HepG2 (cell line): Measurements from ENCODE around the gene PTGR1. TPM values are rescaled to one million over a fixed set of nuclear protein-coding genes. Genes with fewer than 3 reads are reported as not detected.

Source experiments
- ARHGAP35 ChIP-seq: sonication (generic); formaldehyde crosslinking; IDR thresholded peaks from 2 replicates; pipeline ENCODE4 v1.9.0; 2022; ENCODE audit warnings: mild to moderate bottlenecking, inconsistent platforms, moderate library complexity, missing genetic modification reagents, borderline replicate concordance
- MBD4 ChIP-seq: IDR thresholded peaks from 2 replicates; pipeline ENCODE4 v1.6.1; 2012; ENCODE audit warnings: low read length, inconsistent platforms, borderline replicate concordance
- SNAPC4 ChIP-seq: sonication (generic); formaldehyde crosslinking; IDR thresholded peaks from 2 replicates; pipeline ENCODE4 v1.4.0; 2020; ENCODE audit warnings: mild to moderate bottlenecking, missing genetic modification reagents
- polyA plus RNA-seq, 8 experiments: library from polyadenylated mRNA; depleted of rRNA in 3 of 8; stranded (reverse) in 7 of 8; unstranded in 1 of 8; fragments of >200 nt; fragmentation: Illumina TruSeq in 4 of 8; extraction: Trizol in 4 of 8; gene quantifications; 2 replicates each; pipeline versions ENCODE4 v1.2.1 to v1.2.3, GENCODE V29; 2011 to 2016; ENCODE audit warnings: low read depth in 4 of 8, missing spikeins in 1 of 8, mixed read lengths in 1 of 8; ENCODE audit not compliant: insufficient read depth in 1 of 8
- total RNA-seq, 5 experiments: library from RNA; depleted of rRNA; stranded (reverse); fragments of >200 nt; fragmentation: Illumina TruSeq; extraction: Trizol; gene quantifications; 2 replicates each; pipeline ENCODE4 v1.2.3, GENCODE V29; 2016; ENCODE audit warnings: low read depth in 1 of 5
- TF ChIP-seq, protein P1 (sequence below): sonication (generic); formaldehyde crosslinking; IDR thresholded peaks from one replicate; pipeline ENCODE4 v1.5.1; 2020; ENCODE audit warnings: mild to moderate bottlenecking, missing genetic modification reagents; ENCODE audit errors: not compliant biosample characterization
- TF ChIP-seq, protein P2 (sequence below): sonication (generic); formaldehyde crosslinking; IDR thresholded peaks from 2 replicates; pipeline ENCODE4 v1.4.0; 2020; ENCODE audit warnings: missing genetic modification reagents, borderline replicate concordance
- TF ChIP-seq, protein P3 (sequence below): sonication (generic); formaldehyde crosslinking; IDR thresholded peaks from 2 replicates; pipeline ENCODE4 v1.5.0; 2020; ENCODE audit warnings: missing genetic modification reagents, mild to moderate bottlenecking, borderline replicate concordance
- TF ChIP-seq, protein P4 (sequence below): sonication (generic); formaldehyde crosslinking; IDR thresholded peaks from 2 replicates; pipeline ENCODE4 v1.4.0; 2020; ENCODE audit warnings: mild to moderate bottlenecking, missing genetic modification reagents

Gene PTGR1
- total and polyA plus RNA-seq, 2 of the 13 experiments (the other 11 are each of a cell fraction or from before 2014, with no cell fraction given): 6.0 to 15.8 TPM

DNA sequence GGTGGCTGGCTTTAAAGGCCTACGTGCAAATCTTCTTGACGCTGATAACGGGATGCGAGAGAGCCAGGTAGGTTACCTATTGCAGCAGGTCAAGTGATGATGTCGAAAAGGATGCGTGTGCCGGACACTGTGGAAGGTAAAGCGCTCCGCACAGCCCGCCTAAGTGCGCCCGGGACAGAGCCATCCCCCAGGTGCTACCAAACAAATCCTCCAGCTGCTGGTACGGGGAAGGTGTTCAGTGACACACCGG is 31.4 kb upstream of the PTGR1 start (continued):
- TF ChIP-seq, protein P1, sequence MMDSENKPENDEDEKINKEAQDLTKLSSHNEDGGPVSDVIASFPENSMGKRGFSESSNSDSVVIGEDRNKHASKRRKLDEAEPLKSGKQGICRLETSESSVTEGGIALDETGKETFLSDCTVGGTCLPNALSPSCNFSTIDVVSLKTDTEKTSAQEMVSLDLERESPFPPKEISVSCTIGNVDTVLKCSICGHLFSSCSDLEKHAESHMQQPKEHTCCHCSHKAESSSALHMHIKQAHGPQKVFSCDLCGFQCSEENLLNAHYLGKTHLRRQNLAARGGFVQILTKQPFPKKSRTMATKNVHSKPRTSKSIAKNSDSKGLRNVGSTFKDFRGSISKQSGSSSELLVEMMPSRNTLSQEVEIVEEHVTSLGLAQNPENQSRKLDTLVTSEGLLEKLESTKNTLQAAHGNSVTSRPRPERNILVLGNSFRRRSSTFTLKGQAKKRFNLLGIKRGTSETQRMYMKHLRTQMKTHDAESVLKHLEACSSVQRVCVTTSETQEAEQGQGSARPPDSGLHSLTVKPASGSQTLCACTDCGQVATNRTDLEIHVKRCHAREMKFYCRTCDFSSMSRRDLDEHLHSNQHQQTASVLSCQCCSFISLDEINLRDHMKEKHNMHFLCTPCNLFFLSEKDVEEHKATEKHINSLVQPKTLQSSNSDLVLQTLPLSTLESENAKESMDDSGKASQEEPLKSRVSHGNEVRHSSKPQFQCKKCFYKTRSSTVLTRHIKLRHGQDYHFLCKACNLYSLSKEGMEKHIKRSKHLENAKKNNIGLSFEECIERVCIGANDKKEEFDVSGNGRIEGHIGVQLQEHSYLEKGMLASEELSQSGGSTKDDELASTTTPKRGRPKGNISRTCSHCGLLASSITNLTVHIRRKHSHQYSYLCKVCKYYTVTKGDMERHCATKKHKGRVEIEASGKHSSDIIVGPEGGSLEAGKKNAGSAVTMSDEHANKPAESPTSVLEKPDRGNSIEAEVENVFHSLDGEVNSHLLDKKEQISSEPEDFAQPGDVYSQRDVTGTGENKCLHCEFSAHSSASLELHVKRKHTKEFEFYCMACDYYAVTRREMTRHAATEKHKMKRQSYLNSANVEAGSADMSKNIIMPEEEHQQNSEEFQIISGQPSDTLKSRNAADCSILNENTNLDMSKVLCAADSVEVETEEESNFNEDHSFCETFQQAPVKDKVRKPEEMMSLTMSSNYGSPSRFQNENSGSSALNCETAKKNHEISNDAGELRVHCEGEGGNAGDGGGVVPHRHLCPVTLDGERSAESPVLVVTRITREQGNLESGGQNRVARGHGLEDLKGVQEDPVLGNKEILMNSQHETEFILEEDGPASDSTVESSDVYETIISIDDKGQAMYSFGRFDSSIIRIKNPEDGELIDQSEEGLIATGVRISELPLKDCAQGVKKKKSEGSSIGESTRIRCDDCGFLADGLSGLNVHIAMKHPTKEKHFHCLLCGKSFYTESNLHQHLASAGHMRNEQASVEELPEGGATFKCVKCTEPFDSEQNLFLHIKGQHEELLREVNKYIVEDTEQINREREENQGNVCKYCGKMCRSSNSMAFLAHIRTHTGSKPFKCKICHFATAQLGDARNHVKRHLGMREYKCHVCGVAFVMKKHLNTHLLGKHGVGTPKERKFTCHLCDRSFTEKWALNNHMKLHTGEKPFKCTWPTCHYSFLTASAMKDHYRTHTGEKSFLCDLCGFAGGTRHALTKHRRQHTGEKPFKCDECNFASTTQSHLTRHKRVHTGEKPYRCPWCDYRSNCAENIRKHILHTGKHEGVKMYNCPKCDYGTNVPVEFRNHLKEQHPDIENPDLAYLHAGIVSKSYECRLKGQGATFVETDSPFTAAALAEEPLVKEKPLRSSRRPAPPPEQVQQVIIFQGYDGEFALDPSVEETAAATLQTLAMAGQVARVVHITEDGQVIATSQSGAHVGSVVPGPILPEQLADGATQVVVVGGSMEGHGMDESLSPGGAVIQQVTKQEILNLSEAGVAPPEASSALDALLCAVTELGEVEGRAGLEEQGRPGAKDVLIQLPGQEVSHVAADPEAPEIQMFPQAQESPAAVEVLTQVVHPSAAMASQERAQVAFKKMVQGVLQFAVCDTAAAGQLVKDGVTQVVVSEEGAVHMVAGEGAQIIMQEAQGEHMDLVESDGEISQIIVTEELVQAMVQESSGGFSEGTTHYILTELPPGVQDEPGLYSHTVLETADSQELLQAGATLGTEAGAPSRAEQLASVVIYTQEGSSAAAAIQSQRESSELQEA: no peak
- no peak for TF ChIP-seq MBD4
- TF ChIP-seq SNAPC4 (CRISPR knock-in tag): no peak; the same call in 1 of the 2 replicates
- TF ChIP-seq, protein P2, sequence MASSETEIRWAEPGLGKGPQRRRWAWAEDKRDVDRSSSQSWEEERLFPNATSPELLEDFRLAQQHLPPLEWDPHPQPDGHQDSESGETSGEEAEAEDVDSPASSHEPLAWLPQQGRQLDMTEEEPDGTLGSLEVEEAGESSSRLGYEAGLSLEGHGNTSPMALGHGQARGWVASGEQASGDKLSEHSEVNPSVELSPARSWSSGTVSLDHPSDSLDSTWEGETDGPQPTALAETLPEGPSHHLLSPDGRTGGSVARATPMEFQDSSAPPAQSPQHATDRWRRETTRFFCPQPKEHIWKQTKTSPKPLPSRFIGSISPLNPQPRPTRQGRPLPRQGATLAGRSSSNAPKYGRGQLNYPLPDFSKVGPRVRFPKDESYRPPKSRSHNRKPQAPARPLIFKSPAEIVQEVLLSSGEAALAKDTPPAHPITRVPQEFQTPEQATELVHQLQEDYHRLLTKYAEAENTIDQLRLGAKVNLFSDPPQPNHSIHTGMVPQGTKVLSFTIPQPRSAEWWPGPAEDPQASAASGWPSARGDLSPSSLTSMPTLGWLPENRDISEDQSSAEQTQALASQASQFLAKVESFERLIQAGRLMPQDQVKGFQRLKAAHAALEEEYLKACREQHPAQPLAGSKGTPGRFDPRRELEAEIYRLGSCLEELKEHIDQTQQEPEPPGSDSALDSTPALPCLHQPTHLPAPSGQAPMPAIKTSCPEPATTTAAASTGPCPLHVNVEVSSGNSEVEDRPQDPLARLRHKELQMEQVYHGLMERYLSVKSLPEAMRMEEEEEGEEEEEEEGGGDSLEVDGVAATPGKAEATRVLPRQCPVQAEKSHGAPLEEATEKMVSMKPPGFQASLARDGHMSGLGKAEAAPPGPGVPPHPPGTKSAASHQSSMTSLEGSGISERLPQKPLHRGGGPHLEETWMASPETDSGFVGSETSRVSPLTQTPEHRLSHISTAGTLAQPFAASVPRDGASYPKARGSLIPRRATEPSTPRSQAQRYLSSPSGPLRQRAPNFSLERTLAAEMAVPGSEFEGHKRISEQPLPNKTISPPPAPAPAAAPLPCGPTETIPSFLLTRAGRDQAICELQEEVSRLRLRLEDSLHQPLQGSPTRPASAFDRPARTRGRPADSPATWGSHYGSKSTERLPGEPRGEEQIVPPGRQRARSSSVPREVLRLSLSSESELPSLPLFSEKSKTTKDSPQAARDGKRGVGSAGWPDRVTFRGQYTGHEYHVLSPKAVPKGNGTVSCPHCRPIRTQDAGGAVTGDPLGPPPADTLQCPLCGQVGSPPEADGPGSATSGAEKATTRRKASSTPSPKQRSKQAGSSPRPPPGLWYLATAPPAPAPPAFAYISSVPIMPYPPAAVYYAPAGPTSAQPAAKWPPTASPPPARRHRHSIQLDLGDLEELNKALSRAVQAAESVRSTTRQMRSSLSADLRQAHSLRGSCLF (CRISPR knock-in tag): no peak
- TF ChIP-seq, protein P3, sequence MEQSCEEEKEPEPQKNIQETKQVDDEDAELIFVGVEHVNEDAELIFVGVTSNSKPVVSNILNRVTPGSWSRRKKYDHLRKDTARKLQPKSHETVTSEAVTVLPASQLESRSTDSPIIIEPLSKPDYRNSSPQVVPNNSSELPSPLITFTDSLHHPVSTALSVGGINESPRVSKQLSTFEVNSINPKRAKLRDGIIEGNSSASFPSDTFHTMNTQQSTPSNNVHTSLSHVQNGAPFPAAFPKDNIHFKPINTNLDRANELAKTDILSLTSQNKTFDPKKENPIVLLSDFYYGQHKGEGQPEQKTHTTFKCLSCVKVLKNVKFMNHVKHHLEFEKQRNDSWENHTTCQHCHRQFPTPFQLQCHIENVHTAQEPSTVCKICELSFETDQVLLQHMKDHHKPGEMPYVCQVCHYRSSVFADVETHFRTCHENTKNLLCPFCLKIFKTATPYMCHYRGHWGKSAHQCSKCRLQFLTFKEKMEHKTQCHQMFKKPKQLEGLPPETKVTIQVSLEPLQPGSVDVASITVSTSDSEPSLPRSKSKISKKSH (CRISPR knock-in tag): no peak
- no peak for TF ChIP-seq ARHGAP35 (CRISPR knock-in tag)
- TF ChIP-seq, protein P4, sequence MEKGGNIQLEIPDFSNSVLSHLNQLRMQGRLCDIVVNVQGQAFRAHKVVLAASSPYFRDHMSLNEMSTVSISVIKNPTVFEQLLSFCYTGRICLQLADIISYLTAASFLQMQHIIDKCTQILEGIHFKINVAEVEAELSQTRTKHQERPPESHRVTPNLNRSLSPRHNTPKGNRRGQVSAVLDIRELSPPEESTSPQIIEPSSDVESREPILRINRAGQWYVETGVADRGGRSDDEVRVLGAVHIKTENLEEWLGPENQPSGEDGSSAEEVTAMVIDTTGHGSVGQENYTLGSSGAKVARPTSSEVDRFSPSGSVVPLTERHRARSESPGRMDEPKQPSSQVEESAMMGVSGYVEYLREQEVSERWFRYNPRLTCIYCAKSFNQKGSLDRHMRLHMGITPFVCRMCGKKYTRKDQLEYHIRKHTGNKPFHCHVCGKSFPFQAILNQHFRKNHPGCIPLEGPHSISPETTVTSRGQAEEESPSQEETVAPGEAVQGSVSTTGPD (CRISPR knock-in tag): no peak
